ENCODE data around the gene PPFIBP2. TPM values are rescaled to one million over a fixed set of nuclear protein-coding genes. Genes with fewer than 3 reads are reported as not detected.

The PPFIBP2 gene
- total and polyA plus RNA-seq, 10 of the 15 experiments (the other 5 are each of a cell fraction or from before 2014, with no cell fraction given) = 17.3 to 56.3 (median 39.2) TPM

- 97% methylated on average over 8 of the region's 8 CpGs for WGBS (ENCODE audit: insufficient coverage, insufficient replicate concordance, low lambda C conversion rate, missing lambda C conversion rate)
- in situ Hi-C loops (cut with MboI) = no loop called here
- RAD21 ChIA-PET (ENCODE audit: unreplicated experiment) = interaction anchor here (0.7 to 3.0 kb wide), 6 partner anchors 9 to 180 kb away, joined by 3 to 34 read pairs (median 4); no protein-coding TSS in a partner anchor
- POLR2A ChIA-PET = interaction anchor here (1.4 to 7.6 kb wide), 3 partner anchors 11 to 20 kb away, joined by 3 to 78 read pairs (median 6); no protein-coding TSS in a partner anchor
- ATAC-seq (no peak), FAIRE-seq (no peak), DNase-seq (ENCODE audit: low read depth, low spot score) (no peak)
- Histone ChIP-seq H3K4me2 (ENCODE audit: control insufficient read depth, insufficient read depth) (peak overlapping the region; percentile 9), H3K4me1 (ENCODE audit: control insufficient read depth, insufficient read depth, low read length) (peaks cover 97% of the 10 kb centered on the region), H3K27me3 (replicated peaks in 1 of 2; ENCODE audit: control insufficient read depth in 2 of 2, insufficient read depth in 2 of 2, low read length in 1 of 2) (no peaks in the 10 kb centered on the region), H3K4me3 (no peak overlapping the region), H3K9me3 (replicated peaks; ENCODE audit: control insufficient read depth, insufficient read depth, low read length) (no peaks in the 10 kb centered on the region; the same call in 2 of the 3 replicates), H4K20me1 (ENCODE audit: control insufficient read depth, insufficient read depth) (no peaks in the 10 kb centered on the region), H3K27ac (ENCODE audit: control insufficient read depth, insufficient read depth) (peak overlapping the region; percentile 61), H2AFZ (ENCODE audit: control insufficient read depth, low read depth, low read length) (no peak overlapping the region), H3K79me2 (ENCODE audit: control insufficient read depth, insufficient read depth, low read length) (peaks cover 91% of the 10 kb centered on the region), H3K9ac (ENCODE audit: control insufficient read depth, insufficient read depth, low read length) (no peak overlapping the region), H3K36me3 (ENCODE audit: control insufficient read depth in 2 of 2, insufficient read depth in 2 of 2, low read length in 1 of 2) (peaks cover 0 to 3% of the 10 kb centered on the region in 2 experiments; a peak in 1 of 4 replicates)
- BruUV-seq (replicated peaks) = no TSS peak
- CTCF ChIA-PET = interaction anchor here (1.3 to 4.8 kb wide), 5 partner anchors 10 to 27 kb away, joined by 3 to 32 read pairs (median 19); partner anchors contain the start of gene PPFIBP2
- intact Hi-C loops (cut with micrococcal nuclease; ENCODE audit: unreplicated experiment) = no loop called here
- SMC1A ChIA-PET (ENCODE audit: uncharacterized antibody, unreplicated experiment) = interaction anchor here (1.0 to 6.3 kb wide), 5 partner anchors 11 to 27 kb away, joined by 3 to 107 read pairs (median 10); no protein-coding TSS in a partner anchor
- TF ChIP-seq POLR2AphosphoS5 (IDR thresholded peaks at IDR 0.05; ENCODE audit: low read length) = no peak
- TF ChIP-seq NBN (IDR thresholded peaks at IDR 0.05) = no peak
- no peak for TF ChIP-seq SP1 (IDR thresholded peaks at IDR 0.05; ENCODE audit: low read depth, low read length)
- TF ChIP-seq CBFB (IDR thresholded peaks at IDR 0.05; ENCODE audit: low read depth) = no peak
- no peak for TF ChIP-seq TARDBP (IDR thresholded peaks at IDR 0.05; ENCODE audit: borderline replicate concordance)
- no peak for TF ChIP-seq SUZ12 (IDR thresholded peaks at IDR 0.05; ENCODE audit: unreplicated experiment)
- no peak for TF ChIP-seq SMAD1 (IDR thresholded peaks at IDR 0.05; ENCODE audit: low read depth, partially characterized antibody)
- TF ChIP-seq, protein P1, sequence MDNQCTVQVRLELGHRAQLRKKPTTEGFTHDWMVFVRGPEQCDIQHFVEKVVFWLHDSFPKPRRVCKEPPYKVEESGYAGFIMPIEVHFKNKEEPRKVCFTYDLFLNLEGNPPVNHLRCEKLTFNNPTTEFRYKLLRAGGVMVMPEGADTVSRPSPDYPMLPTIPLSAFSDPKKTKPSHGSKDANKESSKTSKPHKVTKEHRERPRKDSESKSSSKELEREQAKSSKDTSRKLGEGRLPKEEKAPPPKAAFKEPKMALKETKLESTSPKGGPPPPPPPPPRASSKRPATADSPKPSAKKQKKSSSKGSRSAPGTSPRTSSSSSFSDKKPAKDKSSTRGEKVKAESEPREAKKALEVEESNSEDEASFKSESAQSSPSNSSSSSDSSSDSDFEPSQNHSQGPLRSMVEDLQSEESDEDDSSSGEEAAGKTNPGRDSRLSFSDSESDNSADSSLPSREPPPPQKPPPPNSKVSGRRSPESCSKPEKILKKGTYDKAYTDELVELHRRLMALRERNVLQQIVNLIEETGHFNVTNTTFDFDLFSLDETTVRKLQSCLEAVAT (IDR thresholded peaks at IDR 0.05) = no peak
- no peak for TF ChIP-seq MYC (IDR thresholded peaks at IDR 0.05; ENCODE audit: insufficient read depth, insufficient read length, insufficient replicate concordance, low read length, severe bottlenecking)
- no peak for TF ChIP-seq CHD1 (IDR thresholded peaks at IDR 0.05; ENCODE audit: low read depth, low read length)
- no peak for TF ChIP-seq SREBF2 (IDR thresholded peaks at IDR 0.05; ENCODE audit: low read length)
- TF ChIP-seq, protein P2, sequence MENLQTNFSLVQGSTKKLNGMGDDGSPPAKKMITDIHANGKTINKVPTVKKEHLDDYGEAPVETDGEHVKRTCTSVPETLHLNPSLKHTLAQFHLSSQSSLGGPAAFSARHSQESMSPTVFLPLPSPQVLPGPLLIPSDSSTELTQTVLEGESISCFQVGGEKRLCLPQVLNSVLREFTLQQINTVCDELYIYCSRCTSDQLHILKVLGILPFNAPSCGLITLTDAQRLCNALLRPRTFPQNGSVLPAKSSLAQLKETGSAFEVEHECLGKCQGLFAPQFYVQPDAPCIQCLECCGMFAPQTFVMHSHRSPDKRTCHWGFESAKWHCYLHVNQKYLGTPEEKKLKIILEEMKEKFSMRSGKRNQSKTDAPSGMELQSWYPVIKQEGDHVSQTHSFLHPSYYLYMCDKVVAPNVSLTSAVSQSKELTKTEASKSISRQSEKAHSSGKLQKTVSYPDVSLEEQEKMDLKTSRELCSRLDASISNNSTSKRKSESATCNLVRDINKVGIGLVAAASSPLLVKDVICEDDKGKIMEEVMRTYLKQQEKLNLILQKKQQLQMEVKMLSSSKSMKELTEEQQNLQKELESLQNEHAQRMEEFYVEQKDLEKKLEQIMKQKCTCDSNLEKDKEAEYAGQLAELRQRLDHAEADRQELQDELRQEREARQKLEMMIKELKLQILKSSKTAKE (IDR thresholded peaks at IDR 0.05; ENCODE audit: low read depth, poor library complexity, severe bottlenecking) = no peak
- TF ChIP-seq BRCA1 (IDR thresholded peaks at IDR 0.05; ENCODE audit: low read depth, low read length) = no peak
- no peak for TF ChIP-seq PML (IDR thresholded peaks at IDR 0.05; ENCODE audit: low read length)
- no peak for TF ChIP-seq CHD2 (IDR thresholded peaks at IDR 0.05; ENCODE audit: borderline replicate concordance, low read depth, low read length)
- TF ChIP-seq MTA3 (IDR thresholded peaks at IDR 0.05; ENCODE audit: borderline replicate concordance, low read length) = no peak
- no peak for TF ChIP-seq SPI1 (IDR thresholded peaks at IDR 0.05; ENCODE audit: borderline replicate concordance, insufficient read depth, low read depth, low read length)
Measured at GRCh38 chr11:7532405-7533145, 18.8 kb downstream of the PPFIBP2 start.

Measured in GM12878 (cell line).